Right forelimb (tissue), 1 donor: ENCODE measurements around the gene EFR3B.
"Not testable (repeated sequence)": the region's sequence is repeated elsewhere in the genome, so short reads cannot be mapped to it uniquely, and the experiment has no call there.

Experiments used
- DNase-seq: peaks from one replicate; pipeline ENCODE4 v3.0.0-alpha.2; 2018

The EFR3B gene, protein sequence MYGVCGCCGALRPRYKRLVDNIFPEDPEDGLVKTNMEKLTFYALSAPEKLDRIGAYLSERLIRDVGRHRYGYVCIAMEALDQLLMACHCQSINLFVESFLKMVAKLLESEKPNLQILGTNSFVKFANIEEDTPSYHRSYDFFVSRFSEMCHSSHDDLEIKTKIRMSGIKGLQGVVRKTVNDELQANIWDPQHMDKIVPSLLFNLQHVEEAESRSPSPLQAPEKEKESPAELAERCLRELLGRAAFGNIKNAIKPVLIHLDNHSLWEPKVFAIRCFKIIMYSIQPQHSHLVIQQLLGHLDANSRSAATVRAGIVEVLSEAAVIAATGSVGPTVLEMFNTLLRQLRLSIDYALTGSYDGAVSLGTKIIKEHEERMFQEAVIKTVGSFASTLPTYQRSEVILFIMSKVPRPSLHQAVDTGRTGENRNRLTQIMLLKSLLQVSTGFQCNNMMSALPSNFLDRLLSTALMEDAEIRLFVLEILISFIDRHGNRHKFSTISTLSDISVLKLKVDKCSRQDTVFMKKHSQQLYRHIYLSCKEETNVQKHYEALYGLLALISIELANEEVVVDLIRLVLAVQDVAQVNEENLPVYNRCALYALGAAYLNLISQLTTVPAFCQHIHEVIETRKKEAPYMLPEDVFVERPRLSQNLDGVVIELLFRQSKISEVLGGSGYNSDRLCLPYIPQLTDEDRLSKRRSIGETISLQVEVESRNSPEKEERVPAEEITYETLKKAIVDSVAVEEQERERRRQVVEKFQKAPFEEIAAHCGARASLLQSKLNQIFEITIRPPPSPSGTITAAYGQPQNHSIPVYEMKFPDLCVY

DNA sequence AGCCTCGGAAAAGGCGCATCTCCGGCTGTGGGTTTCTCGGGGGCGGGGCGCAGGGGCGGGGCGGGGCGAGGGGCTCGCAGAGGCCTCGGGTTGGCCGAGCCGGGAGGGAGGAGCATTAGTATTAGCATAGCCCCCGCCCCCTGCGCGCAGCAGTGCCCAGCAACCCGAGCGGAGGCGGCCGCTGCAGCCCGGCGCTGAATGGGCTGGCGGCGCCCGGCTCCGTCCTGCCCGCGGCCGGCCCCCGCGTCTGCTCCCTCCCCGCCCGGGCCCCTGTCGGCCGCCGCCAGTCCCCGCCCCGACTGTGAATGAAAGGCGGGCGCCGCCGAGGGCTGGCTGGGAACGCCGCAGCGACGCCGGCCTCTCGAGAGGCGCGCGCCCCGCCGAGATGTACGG is at the start of gene EFR3B:
Gene EFR3B (plus strand): TSS at position 149 of the 393 bp plus-strand sequence. CDS start 237 bp downstream, at position 386.
- DNase-seq, result peak; percentile 96

DNA sequence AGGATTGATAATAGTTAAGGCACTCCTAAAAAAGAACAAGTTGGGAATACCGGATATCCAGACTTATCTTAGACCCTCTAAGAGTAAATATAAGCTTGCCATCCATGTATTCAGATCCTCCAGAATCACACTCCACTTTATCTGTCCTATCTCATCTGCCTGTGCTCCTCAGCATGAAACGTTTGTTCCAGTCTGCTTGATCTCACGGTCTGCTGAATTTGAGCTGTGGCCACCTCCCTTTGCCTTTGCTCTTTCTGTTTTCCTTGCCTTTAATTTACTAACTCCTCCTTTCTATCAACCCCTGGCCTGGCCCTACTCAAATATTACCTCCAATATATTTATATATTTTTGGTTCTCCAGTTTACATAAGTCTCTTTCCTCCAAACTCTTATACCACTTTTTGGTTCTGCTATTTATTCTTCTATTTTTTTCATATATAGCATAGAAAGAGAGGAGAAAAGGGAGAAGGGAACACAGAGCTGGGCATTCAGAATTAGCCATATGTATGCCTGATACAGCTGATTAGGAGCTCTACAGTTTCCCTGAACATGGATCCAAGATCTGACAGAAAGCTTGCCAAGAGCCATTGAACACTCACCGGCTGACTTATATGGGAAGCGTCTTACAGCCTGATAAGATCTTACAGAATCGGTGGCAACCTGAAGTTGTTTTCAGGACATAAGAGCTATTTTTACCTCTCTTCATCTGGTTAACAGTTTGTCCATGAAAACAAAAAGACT is 48.3 kb upstream of the EFR3B start:
- no peak for DNase-seq

DNA sequence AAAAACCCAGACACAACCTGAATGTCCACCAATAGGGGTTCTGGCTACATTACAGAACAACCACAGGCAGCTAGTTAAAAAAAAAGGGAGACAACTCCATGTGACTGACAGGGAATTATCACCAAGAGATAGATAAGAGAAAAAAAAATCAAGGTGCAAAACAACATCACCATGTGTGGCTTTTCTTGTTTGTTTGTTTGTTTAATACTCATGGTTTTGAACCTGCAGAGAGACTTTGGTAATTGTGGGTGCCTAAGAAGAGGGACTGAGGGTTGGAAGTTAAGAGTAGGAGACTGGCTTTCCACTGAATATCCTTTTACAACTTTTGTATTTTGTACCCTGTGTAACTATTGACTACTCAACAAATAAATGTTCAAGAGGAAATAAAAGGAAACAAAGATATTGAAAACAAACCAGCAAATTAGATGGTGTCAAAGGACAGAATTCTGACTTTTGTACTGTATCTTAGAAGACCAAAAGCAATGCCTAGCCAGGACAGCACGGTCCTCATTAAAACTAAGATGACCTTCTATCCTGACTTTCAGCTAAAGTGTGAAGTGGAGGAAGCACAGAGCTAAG is 47.6 kb upstream of the EFR3B start:
- no peak for DNase-seq

DNA sequence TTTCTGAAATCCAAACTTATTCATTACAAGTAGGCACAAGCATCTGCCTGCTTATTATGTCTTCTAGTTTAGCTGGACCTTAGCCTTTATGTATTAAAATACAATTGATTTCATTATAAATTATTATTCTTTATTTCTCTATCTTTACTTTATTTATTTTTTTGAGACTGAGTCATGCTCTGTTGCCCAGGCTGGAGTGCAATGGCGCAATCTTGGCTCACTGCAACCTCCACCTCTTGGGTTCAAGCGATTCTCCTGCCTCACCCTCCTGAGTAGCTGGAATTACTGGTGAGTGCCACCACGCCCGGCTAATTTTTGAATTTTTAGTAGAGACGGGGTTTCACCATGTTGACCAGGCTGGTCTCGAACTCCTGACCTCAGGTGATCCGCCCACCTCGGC is 42.8 kb upstream of the EFR3B start:
- not testable (repeated sequence) for DNase-seq

DNA sequence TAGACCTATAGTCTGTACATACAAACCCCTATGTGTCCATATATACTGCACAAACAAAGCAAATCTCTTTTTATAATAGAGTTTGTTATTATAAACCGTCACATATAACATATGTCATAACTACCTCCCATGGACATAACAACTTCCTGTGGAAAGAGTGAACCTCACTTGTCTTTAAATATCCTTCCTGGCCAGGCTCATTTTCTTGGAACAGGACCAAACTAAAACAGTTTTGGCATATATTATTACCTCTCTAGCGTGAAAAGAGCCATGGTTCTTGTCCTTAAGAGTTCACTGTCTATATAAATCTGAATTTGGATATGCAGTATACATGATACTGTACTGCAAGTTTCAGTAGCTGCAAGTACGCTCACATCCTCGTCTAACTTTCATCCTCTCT is 41.8 kb upstream of the EFR3B start:
- no peak for DNase-seq

DNA sequence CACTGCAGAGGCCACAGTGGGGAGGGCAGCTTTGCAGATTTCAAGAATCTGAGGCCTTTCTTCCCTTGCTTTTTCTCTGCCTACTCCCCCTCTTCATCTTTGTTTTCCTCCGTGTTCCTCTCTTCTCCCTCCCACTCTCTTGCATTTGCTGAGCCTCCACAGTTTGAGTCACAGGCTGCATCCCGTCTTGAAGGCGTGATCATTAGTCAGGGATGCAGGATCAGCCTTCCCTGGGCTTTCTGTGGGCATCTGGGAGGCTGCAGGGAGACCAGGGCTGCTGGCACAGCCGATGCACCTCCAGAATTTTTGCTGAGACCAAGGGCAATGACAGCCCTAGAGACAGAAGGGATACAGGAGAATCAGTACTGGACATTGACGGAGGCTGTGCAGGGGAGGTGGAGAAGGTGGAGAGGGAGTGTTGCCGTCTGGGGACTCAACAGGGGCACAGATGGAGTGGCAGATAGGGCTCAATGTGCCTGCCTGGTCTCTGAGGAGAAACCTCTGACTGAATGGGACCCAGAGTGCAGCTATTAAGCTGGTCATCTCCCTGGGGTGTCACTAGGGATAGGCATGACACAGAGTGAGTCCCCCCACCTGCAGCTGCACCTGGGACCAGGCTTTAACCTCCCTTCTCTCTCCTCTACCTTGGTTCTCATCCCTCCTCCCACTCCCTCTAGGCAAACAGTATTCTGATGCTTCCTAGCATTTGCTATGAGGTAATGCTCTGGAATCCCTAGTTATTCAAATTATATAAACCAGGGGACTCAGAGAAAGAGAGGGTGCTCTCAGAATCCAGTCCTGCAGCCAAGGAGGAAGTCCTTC is 41.2 kb upstream of the EFR3B start:
- DNase-seq, result no peak

DNA sequence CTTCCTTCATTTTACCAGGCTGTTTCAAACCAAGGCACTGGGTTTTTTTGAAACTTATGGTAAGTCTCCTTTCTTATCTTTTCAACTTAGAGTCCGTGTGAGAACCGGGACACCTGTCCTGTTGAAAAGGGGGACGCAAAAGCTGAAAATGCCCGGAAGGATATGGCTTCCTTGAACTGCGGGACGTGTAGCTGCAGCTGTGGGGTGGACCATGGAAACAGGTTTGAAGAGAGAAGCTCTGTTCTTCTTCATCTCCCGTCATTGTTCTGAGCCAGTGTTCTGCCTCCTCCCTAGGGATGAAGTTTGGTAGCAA is 40.6 kb upstream of the EFR3B start:
- DNase-seq, result no peak

DNA sequence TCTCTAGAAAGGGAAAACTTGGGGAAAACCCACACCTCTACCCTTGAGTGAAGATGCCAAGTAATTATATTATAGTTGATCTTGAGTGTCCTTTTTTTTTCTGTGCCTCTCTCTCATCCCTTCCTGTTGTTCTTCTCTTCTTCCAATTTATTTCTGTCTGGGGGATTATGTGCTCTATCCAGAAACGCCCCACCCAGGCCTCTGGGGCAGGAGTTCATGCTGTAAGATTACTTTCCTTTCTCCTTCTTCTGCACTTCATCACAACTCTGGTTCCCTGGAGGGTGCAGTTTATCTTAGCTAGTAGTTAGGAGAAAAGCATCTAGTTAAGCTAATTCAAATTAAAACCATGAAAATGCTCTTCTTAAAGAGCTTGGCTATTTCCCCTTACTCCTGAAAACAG is 39.8 kb upstream of the EFR3B start:
- no peak for DNase-seq

DNA sequence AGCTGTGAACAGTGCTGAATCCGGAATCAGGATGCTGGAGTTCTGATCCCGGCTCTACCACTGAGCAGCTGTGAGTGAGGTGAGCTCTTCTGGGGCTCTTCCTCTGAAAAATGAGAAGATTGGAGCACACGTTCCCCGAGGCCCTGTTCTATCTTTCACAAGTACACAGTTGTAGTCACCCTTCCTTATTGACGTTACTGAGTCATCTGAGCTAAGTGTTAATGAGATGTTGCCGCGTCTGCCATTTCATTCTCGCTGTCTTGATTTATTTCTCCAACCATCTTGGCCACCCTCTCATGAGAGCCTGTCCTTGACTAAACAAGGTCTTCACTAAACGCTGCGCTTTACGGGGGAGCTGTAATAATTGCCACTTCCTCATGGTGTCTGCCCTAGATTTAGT is 31.9 kb upstream of the EFR3B start:
- DNase-seq, result no peak

DNA sequence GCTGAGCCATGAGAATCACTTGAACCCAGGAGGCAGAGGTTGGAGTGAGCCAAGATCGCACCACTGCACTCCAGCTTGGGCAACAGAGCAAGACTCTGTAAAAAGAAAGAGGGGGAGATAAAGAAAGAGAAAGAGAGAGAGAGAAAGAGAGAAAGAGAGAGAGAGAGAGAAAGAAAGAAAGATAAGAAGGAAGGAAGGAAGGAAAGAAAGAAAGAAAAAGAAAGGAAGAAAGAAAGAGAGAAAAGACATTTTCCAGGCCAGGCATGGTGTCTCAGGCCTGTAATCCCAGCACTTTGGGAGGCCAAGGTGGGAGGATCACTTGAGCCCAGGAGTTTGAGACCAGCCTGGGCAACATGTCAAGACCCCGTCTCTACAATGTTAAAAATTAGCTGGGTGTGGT is 30.5 kb upstream of the EFR3B start:
- not testable (repeated sequence) for DNase-seq

DNA sequence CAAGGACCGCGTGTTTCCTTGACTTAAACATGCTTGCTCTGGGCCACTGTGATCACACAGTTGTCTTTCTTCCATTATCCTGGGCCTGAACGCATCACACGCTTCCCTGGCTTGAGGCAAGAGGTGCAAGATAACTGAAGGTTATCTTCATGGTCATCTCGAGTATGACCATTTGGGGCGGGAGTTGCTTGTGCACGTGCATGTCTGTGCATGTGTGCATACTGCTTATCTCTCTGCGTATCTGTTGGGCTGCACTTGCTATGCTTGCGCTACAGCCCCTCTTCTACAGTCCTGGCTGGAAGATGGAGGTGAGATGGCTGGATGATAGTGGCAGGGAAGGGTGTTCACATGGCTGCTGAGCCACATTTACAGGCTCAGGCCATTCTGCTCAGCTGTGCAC is 27.2 kb upstream of the EFR3B start:
- DNase-seq, result no peak

DNA sequence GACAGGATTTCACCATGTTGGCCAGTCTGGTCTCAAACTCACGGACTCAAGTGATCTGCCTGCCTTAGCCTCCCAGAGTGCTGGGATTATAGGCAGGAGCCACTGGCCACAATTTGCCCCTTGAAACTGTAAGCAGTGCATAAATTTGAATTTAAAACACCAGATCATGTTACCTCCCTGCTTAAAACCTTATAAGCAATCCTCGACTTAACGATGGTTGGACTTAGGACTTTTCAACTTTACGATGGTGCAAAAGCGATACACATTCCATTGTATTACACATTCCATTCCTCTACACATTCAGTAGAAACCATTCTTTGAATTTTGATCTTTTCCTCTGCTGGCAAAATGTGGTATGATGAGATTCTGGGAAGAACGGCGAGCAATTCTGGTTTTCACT is 23.2 kb upstream of the EFR3B start:
- DNase-seq, result no peak

DNA sequence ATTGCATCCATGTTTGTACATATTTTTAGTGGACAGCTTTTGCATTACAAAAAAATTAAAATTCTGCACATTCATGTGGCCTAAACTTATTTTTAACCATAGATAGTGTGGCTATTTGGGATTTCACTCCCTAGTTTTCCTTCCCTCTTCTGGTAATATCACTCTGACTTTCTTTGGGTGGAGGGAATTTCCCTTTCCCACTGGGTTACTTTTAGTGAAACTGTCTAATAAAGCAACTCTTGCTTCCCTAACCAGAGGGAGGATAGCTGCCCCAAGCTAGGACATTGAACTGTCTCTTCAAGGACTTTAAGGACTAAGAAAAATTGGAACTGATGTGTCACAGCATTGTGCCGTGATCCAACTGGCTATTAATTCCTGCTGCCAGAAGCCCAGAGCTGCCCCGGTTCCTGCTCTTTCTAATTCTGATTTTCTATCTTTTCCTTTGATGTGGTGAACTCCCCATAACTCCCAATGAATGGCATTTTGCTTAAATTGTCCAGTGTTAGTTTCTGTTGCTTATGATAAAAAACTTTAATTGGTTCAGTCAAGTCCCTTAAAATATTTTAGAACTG is 20.0 kb upstream of the EFR3B start:
- no peak for DNase-seq

DNA sequence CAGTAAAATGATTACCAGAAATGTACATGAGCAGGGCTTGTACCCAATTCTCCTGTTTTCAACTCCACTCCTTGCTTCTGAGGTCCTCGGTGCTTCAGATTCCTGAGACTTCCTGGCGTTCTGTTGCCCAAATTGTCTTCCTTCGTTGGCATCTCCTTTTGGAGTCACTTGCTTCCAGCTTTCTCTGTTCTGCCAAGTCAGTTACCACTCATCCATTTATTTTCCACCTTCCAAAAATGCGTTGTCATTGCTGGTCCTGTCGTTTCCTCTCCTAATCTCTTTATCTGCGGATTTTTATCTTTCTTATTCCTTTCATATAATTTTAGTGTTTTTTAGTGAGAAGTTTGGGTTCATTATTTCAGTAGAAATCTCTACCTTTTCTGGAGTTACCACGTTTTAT is 18.5 kb upstream of the EFR3B start:
- DNase-seq, result no peak

DNA sequence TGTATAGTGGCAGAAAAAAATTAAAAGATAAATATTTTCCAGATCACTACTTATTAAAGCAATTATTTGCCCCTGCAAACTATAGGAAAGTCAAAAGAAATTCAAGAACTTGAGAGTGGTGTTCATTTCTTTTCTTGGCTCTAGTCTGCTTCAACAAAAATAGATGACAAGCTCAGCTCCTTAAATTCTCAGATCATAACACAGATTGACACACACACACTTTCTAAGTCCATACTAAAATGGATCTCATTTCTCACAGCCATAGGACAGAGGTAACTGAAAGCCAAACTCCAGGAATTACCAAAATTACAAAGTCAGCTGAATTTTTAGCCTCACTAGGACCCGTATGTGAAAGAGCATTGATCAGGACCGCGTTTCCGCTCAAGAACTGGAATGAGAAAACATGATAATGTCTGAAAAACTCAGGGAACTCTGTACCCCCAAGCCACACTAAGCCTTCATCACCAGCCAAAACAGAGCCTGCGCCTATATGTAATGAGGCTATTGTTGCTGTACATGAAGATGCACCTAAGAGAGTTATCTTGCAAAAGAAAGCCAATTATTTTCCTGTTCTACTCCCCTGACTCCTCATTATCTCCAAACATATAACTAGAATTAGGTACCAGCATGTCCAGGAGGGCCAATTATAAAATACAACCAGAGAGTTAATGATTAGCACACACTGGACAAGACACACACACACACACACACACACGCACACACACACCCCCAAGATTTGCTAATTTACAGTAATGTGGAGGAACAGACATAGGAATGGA is 16.5 kb upstream of the EFR3B start:
- DNase-seq, result no peak

DNA sequence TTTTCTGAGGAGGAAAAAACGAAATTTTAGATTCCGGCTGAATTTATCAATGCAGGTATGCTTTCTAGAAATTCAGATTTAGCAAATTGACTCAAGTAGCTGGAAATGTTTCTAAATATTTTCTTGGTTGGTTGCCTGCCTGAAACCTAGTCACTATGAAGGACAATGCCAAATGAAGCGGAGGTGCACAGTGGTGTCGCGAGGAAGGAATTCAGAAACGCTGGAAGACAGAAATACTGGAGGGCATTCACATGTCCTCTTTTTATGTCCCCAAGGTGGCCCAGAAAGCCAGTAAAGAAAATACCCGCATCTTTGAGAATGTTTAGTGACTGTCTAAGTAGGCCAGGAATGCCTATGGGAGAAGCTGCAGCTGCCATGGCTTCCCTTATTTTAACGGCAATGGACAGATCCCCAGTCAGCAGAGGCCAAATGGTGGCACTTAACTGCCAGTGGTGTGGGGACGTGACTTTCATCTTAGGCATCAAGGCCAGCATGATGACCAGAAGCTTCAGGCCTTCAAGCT is 15.8 kb upstream of the EFR3B start:
- no peak for DNase-seq

DNA sequence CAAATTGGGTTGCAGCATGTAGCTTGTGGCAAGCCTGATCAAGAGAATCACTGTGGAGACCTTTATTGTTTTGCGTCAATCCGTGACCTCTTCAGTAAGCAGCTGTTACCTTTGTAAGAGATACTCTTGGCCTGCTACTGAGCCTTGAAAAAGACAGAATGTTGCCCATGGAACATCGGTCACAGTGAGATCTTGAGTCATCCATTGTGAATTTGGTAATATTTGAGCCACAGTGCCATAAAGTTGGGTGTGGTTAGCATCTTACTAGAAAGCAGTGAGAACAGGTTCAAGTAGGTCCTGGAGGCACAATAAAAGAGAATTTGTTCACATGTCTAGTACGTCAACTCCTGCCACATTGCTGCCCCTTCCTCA is 12.7 kb upstream of the EFR3B start:
- DNase-seq, result no peak

DNA sequence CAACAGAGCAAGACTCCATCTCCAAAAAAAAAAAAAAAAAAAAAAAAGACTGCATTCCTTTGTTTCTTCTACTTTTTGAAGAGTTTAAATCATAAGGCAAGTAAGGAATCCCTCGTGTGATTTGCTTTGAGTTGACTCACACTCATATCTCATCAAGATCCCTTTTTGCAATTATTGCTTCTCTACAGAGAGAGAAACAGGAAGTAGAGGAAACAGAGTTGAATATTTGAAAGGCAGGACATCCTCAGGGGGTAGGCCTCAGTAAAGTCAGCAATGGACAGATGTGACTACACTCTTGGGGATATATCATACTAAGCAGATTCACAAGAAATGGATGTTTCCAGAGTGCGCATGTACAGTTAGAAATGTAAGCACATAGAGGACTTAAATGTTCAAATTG is 11.2 kb upstream of the EFR3B start:
- no peak for DNase-seq

DNA sequence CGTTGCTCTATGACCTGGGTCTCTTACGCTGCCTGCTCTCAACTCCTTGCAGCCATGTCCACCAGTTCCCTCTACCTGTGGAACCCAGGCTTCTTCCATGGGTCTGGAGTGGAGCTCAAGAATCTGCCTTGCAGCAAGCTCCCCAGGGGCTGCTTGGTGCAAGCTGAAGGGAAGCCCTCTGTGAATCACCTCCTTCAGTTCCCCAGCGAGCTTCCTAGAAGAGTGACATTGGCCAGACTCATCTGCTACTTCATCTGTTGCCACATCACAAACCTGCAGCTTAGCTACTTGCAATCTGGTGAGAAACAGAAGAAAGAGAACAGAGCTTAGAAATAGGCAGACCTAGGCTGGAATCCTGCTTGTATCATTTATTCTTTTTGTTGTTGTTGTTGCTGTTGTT is 9.8 kb upstream of the EFR3B start:
- DNase-seq, result no peak

DNA sequence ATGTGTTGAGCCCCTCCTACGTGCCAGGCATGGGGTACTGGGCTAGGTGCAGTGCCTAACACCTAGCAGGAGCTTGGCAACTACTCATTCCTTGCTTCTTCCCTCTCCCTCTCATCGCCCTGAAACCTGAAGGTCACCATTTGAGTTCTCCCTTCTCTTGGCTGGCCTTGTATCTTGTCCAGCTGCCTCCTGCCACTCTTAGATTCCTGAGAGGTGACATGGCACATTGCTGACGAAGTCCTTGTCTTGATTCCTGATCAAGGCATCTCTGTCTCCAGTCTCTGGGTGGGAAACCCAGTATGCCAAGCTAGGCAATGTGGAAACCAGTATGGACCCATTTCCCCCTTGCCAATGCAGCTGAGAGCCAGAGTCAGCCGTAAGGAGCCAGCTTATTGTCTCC is 9.0 kb upstream of the EFR3B start:
- no peak for DNase-seq

DNA sequence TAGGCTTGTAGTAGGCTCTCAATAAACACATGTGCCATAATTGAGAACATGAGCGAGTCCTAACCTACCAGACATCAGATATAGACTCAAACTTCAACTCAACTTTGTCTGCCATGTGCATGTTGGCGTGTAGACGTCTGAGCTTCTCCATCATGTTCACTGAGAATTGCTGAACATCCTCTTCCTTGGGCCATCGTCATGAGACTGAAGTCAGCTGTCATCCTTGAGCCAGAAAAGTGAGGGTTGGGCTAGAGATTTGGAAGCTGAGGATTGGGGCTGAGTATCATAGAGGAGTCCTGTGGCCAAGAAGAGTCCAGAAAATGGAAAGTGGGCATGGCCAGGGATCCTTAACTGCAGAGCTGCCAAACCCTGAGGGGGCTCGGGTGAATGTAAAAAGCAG is 7.8 kb upstream of the EFR3B start:
- no peak for DNase-seq
